Vagina (tissue), 2 donors: Measurements from ENCODE around the gene ESPN. TPM values are rescaled to one million over a fixed set of nuclear protein-coding genes. Genes with fewer than 3 reads are reported as not detected.
A peak's percentile ranks its signal among the peaks of the same experiment; 100 is the strongest.

Experiments
- DNase-seq, 2 donors: peaks; one replicate each; pipeline ENCODE4 v3.0.0-alpha.2; 2017; ENCODE audit errors: extremely low spot score in 2 of 2
- H3K27ac ChIP-seq: fragments of 200-600 bp; sonication (generic); one replicate; pipeline ENCODE4 v1.5.1; 2019
- H3K27me3 ChIP-seq: fragments of 200-600 bp; sonication (generic); one replicate; pipeline ENCODE4 v1.5.1; 2019
- H3K36me3 ChIP-seq, 2 donors: fragments of 200-600 bp; sonication (generic); one replicate each; pipeline ENCODE4 v1.5.1; 2017 to 2019
- H3K4me1 ChIP-seq: fragments of 200-600 bp; sonication (generic); one replicate; pipeline ENCODE4 v1.5.1; 2019
- H3K4me3 ChIP-seq, 2 donors: fragments of 200-600 bp; sonication (generic); 1 replicate in 1 of 2; 2 replicates in 1 of 2; pipeline ENCODE4 v1.5.1; 2016 to 2019
- H3K9me3 ChIP-seq: fragments of 200-600 bp; sonication (generic); one replicate; pipeline ENCODE4 v1.5.1; 2019
- POLR2A ChIP-seq, 2 donors: fragments of 450-650 bp; IDR thresholded peaks; one replicate each; pipeline ENCODE4 v1.6.1; 2017; ENCODE audit warnings: antibody characterized with exemption in 2 of 2, mild to moderate bottlenecking in 2 of 2, moderate library complexity in 2 of 2
- POLR2AphosphoS5 ChIP-seq, 2 donors: sonication (generic); formaldehyde crosslinking; IDR thresholded peaks; one replicate each; pipeline ENCODE4 v1.9.0; 2017; ENCODE audit warnings: antibody characterized with exemption in 2 of 2, mild to moderate bottlenecking in 2 of 2, low read depth in 1 of 2; ENCODE audit not compliant: insufficient read depth in 1 of 2
- intact Hi-C: fragments of 100-400 bp; cut with DNase I; formaldehyde crosslinking; loops from one replicate; pipeline ENCODE4 v1.15.1; 2023
- total RNA-seq: library from RNA; depleted of rRNA; stranded (reverse); fragments of >200 nt; gene quantifications from one replicate; pipeline ENCODE4 v1.2.3, GENCODE V29; 2016
- TF ChIP-seq, protein P1 (sequence below), 3 experiments: fragments of 450-650 bp in 2 of 3; fragments of 200-600 bp in 1 of 3; sonication (generic) in 1 of 3; IDR thresholded peaks; one replicate each; pipeline ENCODE4 v1.5.1; 2017 to 2019; ENCODE audit warnings: antibody characterized with exemption in 3 of 3, mild to moderate bottlenecking in 2 of 3, moderate library complexity in 2 of 3

ESPN gene
- total RNA-seq, 1 donor from 2014 or later: 77.1 TPM

DNA sequence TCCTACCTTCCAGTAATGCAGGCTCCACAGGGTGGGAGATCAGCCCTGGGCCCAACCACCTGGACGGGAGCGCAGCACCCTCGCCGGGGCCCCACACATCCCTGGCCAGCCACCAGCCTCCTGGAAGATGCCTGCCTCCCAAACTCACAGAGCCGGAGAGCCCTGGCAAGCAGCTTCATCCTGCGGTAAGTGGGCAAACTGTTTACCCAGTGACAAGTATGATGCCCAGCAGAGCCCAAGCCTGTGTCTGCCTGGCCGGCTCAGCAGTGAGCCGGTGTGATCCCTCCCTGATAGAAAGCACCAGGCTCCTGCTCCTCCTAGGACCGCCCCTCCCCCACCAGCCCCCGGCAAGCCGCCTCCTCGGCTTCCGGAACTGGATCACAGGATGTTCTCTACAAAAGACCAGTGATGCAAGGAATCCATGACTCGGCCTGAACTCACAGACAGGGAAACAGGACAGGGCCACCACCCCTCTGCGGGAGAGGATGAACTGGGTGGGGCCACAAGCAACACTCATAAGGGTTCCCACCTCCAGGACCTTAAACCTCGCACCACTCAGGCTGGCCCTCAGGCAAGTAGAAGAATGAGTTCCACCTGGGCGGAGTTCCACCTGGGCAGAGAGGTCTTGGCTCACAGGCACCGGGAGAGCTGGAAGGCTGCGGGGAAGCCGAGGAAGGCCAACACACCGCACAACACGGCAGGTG, 38.9 kb upstream of the ESPN start:
- TF ChIP-seq, protein P1, sequence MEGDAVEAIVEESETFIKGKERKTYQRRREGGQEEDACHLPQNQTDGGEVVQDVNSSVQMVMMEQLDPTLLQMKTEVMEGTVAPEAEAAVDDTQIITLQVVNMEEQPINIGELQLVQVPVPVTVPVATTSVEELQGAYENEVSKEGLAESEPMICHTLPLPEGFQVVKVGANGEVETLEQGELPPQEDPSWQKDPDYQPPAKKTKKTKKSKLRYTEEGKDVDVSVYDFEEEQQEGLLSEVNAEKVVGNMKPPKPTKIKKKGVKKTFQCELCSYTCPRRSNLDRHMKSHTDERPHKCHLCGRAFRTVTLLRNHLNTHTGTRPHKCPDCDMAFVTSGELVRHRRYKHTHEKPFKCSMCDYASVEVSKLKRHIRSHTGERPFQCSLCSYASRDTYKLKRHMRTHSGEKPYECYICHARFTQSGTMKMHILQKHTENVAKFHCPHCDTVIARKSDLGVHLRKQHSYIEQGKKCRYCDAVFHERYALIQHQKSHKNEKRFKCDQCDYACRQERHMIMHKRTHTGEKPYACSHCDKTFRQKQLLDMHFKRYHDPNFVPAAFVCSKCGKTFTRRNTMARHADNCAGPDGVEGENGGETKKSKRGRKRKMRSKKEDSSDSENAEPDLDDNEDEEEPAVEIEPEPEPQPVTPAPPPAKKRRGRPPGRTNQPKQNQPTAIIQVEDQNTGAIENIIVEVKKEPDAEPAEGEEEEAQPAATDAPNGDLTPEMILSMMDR (IDR thresholded peaks at IDR 0.05): no peak
- TF ChIP-seq POLR2AphosphoS5 (IDR thresholded peaks at IDR 0.05; ENCODE audit: insufficient read depth in 1 of 2, low read depth in 1 of 2) (peak; percentile 57 to 79), POLR2A (IDR thresholded peaks at IDR 0.05) (no peak)
- Histone ChIP-seq H3K36me3 (no peaks in the 10 kb centered on the region), H3K9me3 (no peaks in the 10 kb centered on the region), H3K27ac (peak overlapping the region; percentile 68), H3K4me1 (no peaks in the 10 kb centered on the region), H3K27me3 (no peaks in the 10 kb centered on the region), H3K4me3 (no peak overlapping the region)
- intact Hi-C loops: no loop called here
- no peak for DNase-seq

DNA sequence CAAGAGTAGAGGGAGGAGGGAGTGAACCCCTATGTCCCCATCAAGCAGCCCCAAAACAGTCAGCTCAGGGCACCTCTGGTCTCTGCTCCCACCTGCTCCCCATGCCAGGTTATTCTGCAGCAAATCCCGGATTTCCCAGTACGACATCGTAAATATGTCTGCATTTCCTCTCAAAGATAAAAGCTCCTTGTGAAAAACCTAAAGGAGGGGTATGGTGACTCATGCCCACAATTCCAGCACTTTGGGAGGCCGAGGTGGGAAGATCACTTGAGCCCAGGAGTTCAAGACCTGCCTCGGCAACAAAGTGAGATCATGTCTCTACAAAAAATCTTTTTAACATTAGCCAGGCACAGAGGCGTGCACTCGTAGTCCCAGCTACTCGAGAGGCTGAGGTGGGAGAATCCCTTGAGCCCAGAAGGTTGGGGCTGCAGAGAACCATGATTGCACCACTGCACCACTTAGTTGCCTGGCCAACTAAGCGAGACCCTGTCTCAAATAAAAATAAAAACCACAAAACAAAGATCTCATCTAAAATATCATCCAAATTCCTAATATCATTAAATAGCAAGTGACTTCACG, 38.1 kb upstream of the ESPN start:
- H3K36me3 ChIP-seq: no peaks in the 10 kb centered on the region
- H3K27me3 ChIP-seq: no peaks in the 10 kb centered on the region
- no peak for DNase-seq
- intact Hi-C loops: no loop called here
- no peak overlapping the region for H3K4me3 ChIP-seq
- H3K9me3 ChIP-seq: no peaks in the 10 kb centered on the region
- H3K4me1 ChIP-seq: no peaks in the 10 kb centered on the region
- TF ChIP-seq POLR2AphosphoS5 (IDR thresholded peaks at IDR 0.05; ENCODE audit: insufficient read depth in 1 of 2, low read depth in 1 of 2) (no peak), POLR2A (IDR thresholded peaks at IDR 0.05) (no peak)
- TF ChIP-seq, protein P1 (IDR thresholded peaks at IDR 0.05): no peak
- peak overlapping the region; percentile 68 for H3K27ac ChIP-seq

DNA sequence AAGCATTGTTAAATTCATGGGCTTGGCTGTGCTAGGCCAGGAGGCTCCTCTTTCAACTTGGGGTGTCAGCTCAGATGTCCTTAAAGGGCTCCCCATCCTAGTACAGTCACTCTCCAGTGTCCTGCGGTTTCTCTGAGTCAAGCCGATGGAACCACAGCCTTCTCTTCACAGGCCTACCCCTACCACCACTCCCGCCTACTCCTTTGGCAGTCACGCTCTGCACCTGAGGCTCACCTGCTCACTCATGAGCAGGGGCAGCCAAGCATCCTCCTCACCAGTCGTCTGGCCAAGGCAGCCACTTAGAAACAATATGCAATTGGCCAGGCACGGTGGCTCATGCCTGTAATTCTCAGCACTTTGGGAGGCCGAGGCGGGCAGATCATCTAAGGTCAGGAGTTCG, 34.6 kb upstream of the ESPN start:
- no peak overlapping the region for H3K4me3 ChIP-seq
- TF ChIP-seq, protein P1 (IDR thresholded peaks at IDR 0.05): no peak
- TF ChIP-seq POLR2AphosphoS5 (IDR thresholded peaks at IDR 0.05; ENCODE audit: insufficient read depth in 1 of 2, low read depth in 1 of 2) (no peak), POLR2A (IDR thresholded peaks at IDR 0.05) (no peak)
- peaks cover 16% of the 10 kb centered on the region for H3K4me1 ChIP-seq
- H3K36me3 ChIP-seq: no peaks in the 10 kb centered on the region
- H3K27me3 ChIP-seq: no peaks in the 10 kb centered on the region
- intact Hi-C loops: no loop called here
- no peak overlapping the region for H3K27ac ChIP-seq
- no peaks in the 10 kb centered on the region for H3K9me3 ChIP-seq
- no peak for DNase-seq

DNA sequence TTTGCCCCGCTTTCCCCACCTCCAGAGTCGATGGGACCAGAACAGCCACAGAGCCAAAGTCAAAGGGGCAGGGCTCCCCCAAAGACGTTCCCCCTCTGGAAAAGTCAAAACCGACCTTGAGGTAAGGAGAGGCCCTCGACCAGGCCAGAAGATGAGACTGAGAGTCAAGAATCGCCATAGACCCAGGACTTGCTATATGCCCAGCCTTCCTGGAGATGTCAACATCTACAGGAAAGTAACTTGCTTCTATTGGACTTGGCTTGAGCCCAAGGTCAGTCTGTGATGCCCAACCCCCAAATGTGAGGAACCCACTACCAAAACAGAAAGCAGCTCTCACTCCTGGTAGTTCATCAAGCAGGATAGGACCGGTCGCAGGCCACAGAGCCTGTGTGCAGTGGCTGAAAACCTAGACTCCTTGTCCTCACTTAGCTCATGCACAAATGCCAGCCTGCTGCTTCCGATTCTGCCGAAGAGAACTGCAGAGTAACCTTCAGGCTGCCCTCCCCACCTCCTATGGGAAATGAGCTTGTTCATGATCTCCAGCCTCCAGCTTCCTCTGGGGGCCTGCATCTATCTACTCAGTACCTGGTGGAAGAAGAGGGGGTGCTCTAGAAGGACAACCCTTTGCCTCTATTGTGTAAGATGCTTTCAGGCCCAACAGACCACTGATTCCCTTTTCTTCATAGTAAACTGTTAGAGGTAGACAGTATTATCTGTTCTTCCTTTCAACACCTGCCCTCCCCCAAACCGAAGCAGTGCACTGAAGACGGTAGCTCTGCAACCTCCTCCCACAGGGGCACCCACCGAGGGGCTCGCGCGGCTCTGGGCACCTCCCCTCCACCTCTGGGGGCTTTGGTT, 32.4 kb upstream of the ESPN start:
- H3K27me3 ChIP-seq: no peaks in the 10 kb centered on the region
- H3K9me3 ChIP-seq: no peaks in the 10 kb centered on the region
- H3K36me3 ChIP-seq: no peaks in the 10 kb centered on the region
- no peak overlapping the region for H3K27ac ChIP-seq
- H3K4me3 ChIP-seq: peak overlapping the region; percentile 47 to 88
- TF ChIP-seq POLR2A (IDR thresholded peaks at IDR 0.05) (no peak), POLR2AphosphoS5 (IDR thresholded peaks at IDR 0.05; ENCODE audit: insufficient read depth in 1 of 2, low read depth in 1 of 2) (no peak)
- TF ChIP-seq, protein P1 (IDR thresholded peaks at IDR 0.05): no peak
- peaks cover 16% of the 10 kb centered on the region for H3K4me1 ChIP-seq
- intact Hi-C loops: no loop called here
- no peak for DNase-seq
